GM12878 (cell line): Measurements from ENCODE around the gene CFB. TPM values are rescaled to one million over a fixed set of nuclear protein-coding genes. Genes with fewer than 3 reads are reported as not detected.

Experiments used
- ATF2 ChIP-seq: IDR thresholded peaks from 2 replicates; pipeline ENCODE4 v1.6.1; 2012; ENCODE audit warnings: low read length, inconsistent platforms
- BCL3 ChIP-seq: IDR thresholded peaks from 2 replicates; pipeline ENCODE4 v1.6.1; 2011; ENCODE audit warnings: borderline replicate concordance, low read depth, mild to moderate bottlenecking, moderate library complexity, low read length; ENCODE audit not compliant: insufficient read depth, poor library complexity, severe bottlenecking
- BRCA1 ChIP-seq: IDR thresholded peaks from 2 replicates; pipeline ENCODE4 v1.6.1; 2011; ENCODE audit warnings: low read depth, low read length, improper control_type of control experiment
- CREM ChIP-seq: IDR thresholded peaks from 2 replicates; pipeline ENCODE4 v1.6.1; 2014; ENCODE audit warnings: antibody characterized with exemption, low read depth
- CUX1 ChIP-seq: IDR thresholded peaks from 2 replicates; pipeline ENCODE4 v1.6.1; 2012; ENCODE audit warnings: improper control_type of control experiment, low read depth, low read length; ENCODE audit not compliant: insufficient replicate concordance
- EGR1 ChIP-seq, 2 experiments: IDR thresholded peaks; 1 replicate in 1 of 2; 2 replicates in 1 of 2; pipeline ENCODE4 v1.6.1; 2011 to 2012; ENCODE audit warnings: low read depth in 2 of 2, low read length in 2 of 2, borderline replicate concordance in 1 of 2, mild to moderate bottlenecking in 1 of 2, moderate library complexity in 1 of 2
- IRF4 ChIP-seq: IDR thresholded peaks from 2 replicates; pipeline ENCODE4 v1.6.1; 2011; ENCODE audit warnings: low read depth, low read length
- JUND ChIP-seq: IDR thresholded peaks from 2 replicates; pipeline ENCODE4 v1.6.1; 2012; ENCODE audit warnings: low read depth, mild to moderate bottlenecking, low read length, improper control_type of control experiment, moderate library complexity
- MXI1 ChIP-seq: fragments of 150-350 bp; IDR thresholded peaks from 2 replicates; pipeline ENCODE4 v1.6.1; 2011; ENCODE audit warnings: low read depth, mild to moderate bottlenecking, inconsistent platforms, low read length, improper control_type of control experiment
- PAX5 ChIP-seq: IDR thresholded peaks from 2 replicates; pipeline ENCODE4 v1.6.1; 2011; ENCODE audit warnings: low read depth, low read length, borderline replicate concordance
- PML ChIP-seq: IDR thresholded peaks from 2 replicates; pipeline ENCODE4 v1.6.1; 2012; ENCODE audit warnings: low read length, inconsistent platforms
- POLR2AphosphoS2 ChIP-seq: IDR thresholded peaks from 2 replicates; pipeline ENCODE4 v1.6.1; 2011; ENCODE audit warnings: low read depth, mild to moderate bottlenecking, low read length, improper control_type of control experiment, moderate library complexity
- POLR2AphosphoS5 ChIP-seq: IDR thresholded peaks from 2 replicates; pipeline ENCODE4 v1.6.1; 2011; ENCODE audit warnings: mild to moderate bottlenecking, low read length, inconsistent platforms
- PRDM15 ChIP-seq: fragments of 450-650 bp; formaldehyde crosslinking; IDR thresholded peaks from 2 replicates; pipeline ENCODE4 v1.4.0; 2020; ENCODE audit warnings: mild to moderate bottlenecking, moderate library complexity
- SMARCA5 ChIP-seq: fragments of 450-650 bp; IDR thresholded peaks from 2 replicates; pipeline ENCODE4 v1.6.1; 2017; ENCODE audit warnings: mild to moderate bottlenecking
- YY1 ChIP-seq: IDR thresholded peaks from 2 replicates; pipeline ENCODE4 v1.6.1; 2011; ENCODE audit warnings: low read depth, mild to moderate bottlenecking, low read length
- ZNF207 ChIP-seq: fragments of 450-650 bp; IDR thresholded peaks from 2 replicates; pipeline ENCODE4 v1.6.1; 2014; ENCODE audit warnings: antibody characterized with exemption, mild to moderate bottlenecking, borderline replicate concordance
- polyA plus RNA-seq, 11 experiments: library from polyadenylated mRNA; depleted of rRNA in 4 of 11; unstranded in 6 of 11; stranded (reverse) in 5 of 11; fragments of >200 nt; fragmentation: Nextera tagmentation in 4 of 11; fragmentation: Illumina TruSeq in 1 of 11; extraction: Ambion mirVana in 4 of 11; extraction: Trizol in 1 of 11; gene quantifications; 1 replicate in 1 of 11; 2 replicates in 10 of 11; pipeline versions ENCODE4 v1.2.1 to v1.2.3, GENCODE V29; 2011 to 2016; ENCODE audit warnings: inconsistent platforms in 2 of 11, missing spikeins in 2 of 11, low read depth in 1 of 11
- total RNA-seq, 4 experiments: library from RNA; depleted of rRNA in 3 of 4; stranded (reverse); fragments of >200 nt in 3 of 4; fragmentation: Illumina TruSeq in 1 of 4; extraction: Trizol in 1 of 4; gene quantifications; 2 replicates each; pipeline versions ENCODE4 v1.2.1 to v1.2.3, GENCODE V29; 2013 to 2021

CFB gene
- total and polyA plus RNA-seq, 10 of the 15 experiments (the other 5 are each of a cell fraction or from before 2014, with no cell fraction given) = 0.09 to 1.7 (median 0.44) TPM; not detected in 7

GRCh38 chr6:31971279-31971992 lies 25.5 kb downstream of the CFB start (continued):
- peak; percentile 57; the same call in 1 of the 2 replicates for TF ChIP-seq YY1
- TF ChIP-seq CREM = no peak
- TF ChIP-seq JUND = peak; percentile 93
- 0 out of 2 replicates have a peak, but pooled peaks have one; percentile 74 for TF ChIP-seq PML
- no peak; the same call in 1 of the 2 replicates for TF ChIP-seq ATF2
- no peak for TF ChIP-seq MXI1
- TF ChIP-seq BCL3 = peak; percentile 6
- peak; percentile 52 for TF ChIP-seq CUX1
- peak; percentile 72; the same call in 1 of the 2 replicates for TF ChIP-seq SMARCA5
- no peak for TF ChIP-seq ZNF207
- peak; percentile 67 for TF ChIP-seq POLR2AphosphoS5
- peak; percentile 2; the same call in 1 of the 2 replicates for TF ChIP-seq PAX5
- peak in 1 of 2 experiments; percentile 89; a peak in 1 of 3 replicates for TF ChIP-seq EGR1 (IDR thresholded peaks at IDR 0.05; ENCODE audit: borderline replicate concordance in 1 of 2, low read depth in 2 of 2, low read length in 2 of 2)
- TF ChIP-seq PRDM15 (CRISPR knock-in tag) = peak; percentile 82
- peak; percentile 80; the same call in 1 of the 2 replicates for TF ChIP-seq IRF4
- 0 out of 2 replicates have a peak, but pooled peaks have one; percentile 32 for TF ChIP-seq POLR2AphosphoS2
- peak; percentile 58 for TF ChIP-seq BRCA1
